HTERT RPE-1 (cell line): ENCODE measurements around the gene LUZP4.
"Not testable (repeated sequence)": the region's sequence is repeated elsewhere in the genome, so short reads cannot be mapped to it uniquely, and the experiment has no call there.

ENCODE experiments used
- in situ Hi-C: fragments of 300-500 bp; cut with MboI; formaldehyde crosslinking; loops from 4 replicates; pipeline ENCODE4 v1.14.3; 2020; ENCODE audit warnings: low sequenced_read_pairs

The LUZP4 gene

DNA sequence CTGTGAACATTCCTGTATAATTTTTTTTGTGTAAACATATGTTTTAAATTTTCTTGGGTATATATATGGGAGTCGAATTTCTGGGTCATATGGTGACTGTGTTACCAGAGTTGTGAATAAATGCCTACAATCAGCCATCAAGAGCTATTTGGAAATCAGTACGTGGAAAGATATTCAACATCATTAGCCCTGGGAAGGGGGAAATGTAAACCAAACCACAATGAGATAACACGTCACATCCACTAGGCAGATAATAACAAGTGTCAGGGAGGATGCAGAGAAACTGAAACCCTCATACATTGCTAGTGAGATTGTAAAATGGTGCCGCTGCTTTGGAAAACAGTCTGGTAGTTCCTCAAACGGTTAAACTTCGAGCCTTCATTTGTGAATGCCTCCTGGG is 43.9 kb downstream of the LUZP4 start:
- in situ Hi-C loops, result no loop called here

DNA sequence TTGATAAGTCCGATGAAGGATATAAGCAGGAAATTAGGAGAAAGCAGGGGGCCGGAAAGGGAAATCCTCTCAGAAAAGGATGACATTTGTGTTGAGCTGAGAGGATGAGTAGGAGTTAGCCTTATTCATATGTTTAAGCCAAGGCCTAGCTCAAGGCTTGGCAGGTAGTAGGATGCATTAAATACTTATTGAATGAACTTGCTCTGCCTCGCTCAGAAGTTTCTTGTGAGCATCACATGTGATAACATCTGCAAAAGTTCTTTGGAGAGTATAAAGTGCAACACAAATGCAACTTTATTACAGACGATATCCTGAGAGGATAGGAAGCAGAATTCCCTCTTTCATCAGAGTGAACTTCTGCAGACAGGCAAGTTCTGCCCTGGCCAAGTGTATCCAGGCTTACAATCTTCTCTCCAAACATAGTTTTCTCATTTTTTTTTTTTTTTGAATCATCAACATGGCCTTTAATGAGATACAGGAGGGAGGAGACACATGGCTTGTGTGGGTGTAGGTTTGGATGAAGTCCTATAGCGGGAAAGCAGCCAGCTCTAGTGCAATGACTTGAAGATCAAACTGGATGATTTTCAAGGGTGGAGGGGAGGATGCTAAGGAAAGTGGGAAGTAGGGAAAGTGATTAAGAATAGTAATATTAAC is 48.1 kb downstream of the LUZP4 start:
- in situ Hi-C loops, result no loop called here

DNA sequence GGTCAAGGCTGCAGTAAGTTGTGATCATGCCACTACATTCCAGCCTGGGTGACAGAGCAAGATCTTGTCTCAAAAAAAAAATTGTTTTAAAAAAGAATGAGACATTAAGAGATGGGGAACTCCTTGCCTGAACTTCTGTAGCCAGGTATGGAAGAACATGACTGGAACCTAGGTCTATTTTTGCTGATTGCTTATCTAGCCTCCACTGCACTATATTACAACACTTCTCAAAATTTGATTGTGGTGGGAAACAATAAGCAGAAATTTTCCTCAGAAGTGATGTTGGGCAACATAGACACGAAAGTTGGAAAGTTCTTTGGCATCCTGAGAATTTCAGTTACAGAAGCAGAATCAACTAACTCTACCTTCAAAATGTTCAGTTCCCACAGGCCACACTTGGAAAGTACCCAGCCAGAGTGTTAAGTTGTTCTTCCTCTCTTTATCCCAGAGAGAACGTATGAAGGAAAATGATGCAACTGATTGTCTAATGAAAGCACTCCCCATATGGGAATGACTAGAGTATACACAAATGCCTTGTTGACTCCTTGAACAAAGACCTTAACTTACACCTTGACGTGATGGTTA is 50.0 kb downstream of the LUZP4 start:
- in situ Hi-C loops, result no loop called here

DNA sequence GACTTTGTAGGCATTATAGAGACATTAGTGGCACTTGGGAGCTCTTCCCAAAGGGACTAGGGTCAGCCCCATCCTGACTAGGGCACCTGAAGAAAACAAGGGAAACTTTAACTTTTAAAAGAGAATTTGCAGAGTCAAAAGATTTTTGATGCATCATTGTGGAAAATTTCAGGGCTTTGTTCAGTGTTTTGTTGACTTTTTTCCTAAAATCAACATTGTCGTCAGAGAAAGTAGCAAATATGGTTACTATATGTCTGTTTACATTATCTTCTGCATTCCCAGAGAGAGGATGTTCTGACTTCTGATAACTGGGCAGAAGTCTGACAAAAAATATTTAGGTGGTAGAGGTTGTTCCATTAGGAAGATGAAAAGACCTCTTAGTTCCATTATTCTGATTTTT is 51.9 kb downstream of the LUZP4 start:
- in situ Hi-C loops, result no loop called here

DNA sequence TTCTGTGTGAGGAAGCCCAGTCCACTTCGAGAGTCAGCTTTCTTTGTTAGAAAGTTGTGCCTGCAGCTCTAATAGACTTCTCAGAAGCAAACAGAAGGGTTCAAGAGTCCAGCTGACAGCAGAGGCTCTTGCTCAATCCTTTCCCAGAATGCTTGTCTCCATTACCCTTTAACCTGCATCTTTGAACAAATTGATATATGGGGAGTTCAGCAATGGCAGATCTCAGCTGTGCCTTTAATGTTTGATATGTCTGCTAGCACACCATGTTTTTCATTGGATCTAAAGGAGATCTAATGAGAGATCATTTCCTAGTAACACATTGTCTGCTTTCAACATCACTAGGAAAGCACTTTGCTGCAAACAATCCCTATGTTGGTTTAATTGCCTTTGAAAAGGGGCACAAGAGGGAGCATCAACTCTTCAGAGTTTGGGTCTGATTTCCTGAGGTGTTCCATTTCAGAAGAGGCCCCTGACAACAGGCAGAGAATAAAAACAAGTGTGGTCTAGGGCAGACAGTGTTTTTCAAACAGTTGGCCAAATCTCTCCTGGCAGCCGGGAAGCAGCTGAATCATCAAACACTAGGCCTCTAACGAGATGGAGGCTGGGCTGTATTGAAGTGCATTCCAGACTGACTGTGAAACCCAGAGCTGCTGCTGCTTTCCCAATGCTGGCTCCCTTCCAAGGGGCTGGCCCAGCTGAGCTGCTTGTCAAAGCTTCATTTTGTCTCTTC is 55.5 kb downstream of the LUZP4 start:
- in situ Hi-C loops, result no loop called here

DNA sequence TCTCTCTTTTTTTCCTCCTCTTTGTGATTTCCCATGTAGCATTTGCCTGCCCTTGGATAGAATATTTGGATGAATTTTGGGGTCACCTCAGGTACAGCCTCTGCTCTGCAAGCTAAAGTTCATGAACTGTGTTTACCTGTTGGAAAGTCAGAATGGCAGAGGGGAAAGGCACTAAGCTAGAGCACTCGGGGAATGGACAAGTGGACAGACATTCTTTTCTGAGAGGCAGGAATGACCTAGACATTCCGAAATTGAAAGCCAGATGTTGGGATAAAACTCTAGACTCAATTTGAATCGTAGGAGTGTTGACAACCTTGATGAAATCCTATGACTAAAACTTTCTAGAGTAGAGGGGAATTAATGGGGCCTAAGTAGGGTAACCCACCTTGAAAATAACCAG is 56.1 kb downstream of the LUZP4 start:
- in situ Hi-C loops, result no loop called here

DNA sequence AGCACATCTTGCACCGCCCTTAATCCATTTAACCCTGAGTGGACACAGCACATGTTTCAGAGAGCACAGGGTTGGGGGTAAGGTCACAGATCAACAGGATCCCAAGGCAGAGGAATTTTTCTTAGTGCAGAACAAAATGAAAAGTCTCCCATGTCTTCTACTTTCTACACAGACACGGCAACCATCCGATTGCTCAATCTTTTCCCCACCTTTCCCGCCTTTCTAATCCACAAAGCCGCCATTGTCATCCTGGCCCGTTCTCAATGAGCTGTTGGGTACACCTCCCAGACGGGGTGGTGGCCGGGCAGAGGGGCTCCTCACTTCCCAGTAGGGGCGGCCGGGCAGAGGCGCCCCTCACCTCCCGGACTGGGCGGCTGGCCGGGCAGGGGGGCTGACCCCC is 57.2 kb downstream of the LUZP4 start:
- in situ Hi-C loops, result not testable (repeated sequence)

DNA sequence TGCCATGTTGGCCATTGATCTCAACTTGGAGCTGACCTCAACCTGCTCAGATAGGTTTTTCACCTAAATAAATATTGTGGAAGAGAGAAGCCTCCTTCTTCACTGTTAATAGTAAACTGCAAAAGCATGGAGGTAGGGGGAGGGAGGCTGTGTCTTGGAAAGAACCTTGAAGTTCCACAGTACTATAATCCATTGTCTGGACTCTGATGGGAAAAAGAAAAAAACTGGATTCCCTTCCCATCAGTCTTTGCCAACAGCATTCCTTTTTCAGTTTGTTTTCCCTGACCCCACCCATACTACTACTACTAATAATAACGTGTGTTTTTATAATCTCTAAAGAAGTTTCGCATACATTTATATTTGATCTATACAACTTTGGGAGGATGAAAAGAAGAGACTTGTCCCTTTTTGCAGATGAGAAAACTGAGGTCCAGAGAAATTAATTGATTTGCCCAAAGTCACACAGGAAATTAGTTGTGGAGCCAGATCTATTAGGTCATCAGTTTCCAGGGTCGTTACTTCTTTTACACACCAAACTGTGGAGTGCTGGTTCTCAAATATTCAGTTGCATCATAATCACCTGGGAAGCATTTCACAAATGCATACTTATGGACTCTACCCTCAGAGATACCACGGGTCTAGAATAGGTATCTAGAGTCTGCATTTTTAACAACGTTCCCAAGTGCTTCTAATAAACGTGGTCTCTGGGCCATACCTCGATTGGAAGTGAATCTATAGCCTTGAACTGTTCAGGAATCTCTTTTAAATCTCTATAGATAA is 59.1 kb downstream of the LUZP4 start:
- in situ Hi-C loops, result no loop called here

DNA sequence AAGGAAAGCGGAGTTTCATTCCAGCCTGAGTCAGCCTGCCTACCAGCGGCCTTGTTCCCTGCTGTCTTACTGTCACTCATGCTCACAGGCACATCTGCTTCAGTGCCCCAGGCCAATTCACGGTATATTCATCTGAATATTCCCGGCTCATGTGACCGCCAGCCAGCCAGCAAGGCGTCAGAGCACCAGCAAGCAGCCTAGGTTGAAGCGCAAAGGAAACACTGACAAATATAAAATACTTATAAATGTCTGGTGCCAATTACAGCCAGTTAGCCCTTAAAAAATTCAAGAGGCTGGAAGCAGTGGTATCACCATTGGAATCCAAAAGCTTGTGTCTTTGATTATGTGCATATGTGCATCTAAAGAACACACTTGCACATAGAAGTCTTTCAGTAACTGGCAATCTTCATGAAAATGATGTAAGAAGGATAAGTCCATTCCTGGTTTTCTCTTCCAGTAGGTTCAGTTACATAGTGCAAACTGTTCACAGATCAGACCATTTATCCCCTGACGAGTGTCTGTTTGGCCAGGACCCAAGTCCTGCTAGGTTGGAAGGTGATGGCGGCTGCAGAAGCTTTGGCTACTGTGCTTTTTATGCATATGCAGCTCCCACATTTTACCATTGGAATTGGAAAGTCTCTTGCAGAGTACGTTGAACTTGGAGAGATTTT is 61.3 kb downstream of the LUZP4 start:
- in situ Hi-C loops, result no loop called here

DNA sequence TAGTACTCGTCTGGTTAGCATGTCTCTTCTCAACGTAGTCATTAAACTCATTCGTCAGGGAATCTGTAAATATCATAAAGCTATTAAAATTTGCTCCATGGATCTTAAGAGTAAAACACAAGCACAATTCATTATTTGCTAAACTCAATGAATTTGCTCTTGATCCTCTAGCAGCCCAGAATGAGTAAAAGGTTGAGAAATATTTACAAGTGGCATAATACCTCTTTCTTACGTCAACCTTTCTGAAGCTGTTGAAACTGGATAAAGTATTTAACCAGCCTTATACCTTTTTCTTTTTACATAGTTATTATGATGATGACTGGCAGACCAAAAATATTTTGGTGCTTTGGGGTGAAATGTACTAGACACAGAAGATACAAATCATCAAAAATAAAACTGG is 66.9 kb downstream of the LUZP4 start:
- in situ Hi-C loops, result no loop called here
